Stimulated activated CD4-positive, alpha-beta T cell treated with anti-CD3 and anti-CD28 coated beads, Interleukin-4, amount 100 ng/mL, for 4 hours (primary cell): ENCODE results near the gene TFG.
"Not testable (repeated sequence)": the region's sequence is repeated elsewhere in the genome, so short reads cannot be mapped to it uniquely, and the experiment has no call there.

Experiments used
- DNase-seq, 2 experiments: peaks; one replicate each; pipeline ENCODE4 v3.0.0-alpha.2; 2020

TFG gene

DNA sequence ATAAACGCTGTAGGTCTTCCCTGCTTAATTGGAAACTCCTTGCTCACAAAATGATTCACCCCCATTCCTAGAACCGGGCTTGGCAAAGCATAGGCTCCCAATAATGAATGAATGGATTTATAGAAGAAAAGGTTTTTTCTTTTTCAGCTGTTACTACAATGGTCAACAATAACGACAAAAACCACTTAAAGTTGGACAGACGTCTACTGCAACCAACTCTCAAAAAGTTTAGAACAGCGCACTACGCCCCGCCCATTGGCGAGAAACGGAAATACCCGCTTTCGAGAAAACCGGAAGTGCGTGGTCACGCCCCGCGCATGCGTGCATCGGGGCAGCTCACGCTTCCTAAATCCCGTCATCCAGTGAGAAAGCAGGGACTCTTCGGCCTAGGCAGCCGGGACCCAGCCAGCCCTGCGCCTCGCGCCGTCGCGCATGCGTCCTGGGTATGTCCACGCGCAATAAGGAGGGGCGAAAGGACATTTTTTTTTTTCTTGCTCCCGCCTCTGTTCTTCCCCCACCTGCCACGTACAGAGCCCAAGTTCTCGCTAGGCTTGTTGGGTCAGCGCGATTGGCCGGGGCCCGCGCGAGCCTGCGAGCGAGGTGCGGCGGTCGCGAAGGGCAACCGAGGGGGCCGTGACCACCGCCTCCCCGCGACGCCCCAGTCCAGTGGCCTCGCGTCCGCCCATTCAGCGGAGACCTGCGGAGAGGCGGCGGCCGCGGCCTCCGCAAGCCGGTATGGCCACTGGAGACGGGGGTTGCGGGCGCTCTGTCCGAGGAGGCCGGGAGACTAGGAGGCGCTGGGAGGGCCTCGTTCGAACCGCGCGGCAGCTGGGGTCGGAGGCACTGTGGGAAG, at the start of gene TFG:
Gene TFG (plus strand): TSS at position 506 of the 853 bp plus-strand sequence. CDS start 4,192 bp downstream, outside the sequence.
- peak; percentile 95 to 98 for DNase-seq

DNA sequence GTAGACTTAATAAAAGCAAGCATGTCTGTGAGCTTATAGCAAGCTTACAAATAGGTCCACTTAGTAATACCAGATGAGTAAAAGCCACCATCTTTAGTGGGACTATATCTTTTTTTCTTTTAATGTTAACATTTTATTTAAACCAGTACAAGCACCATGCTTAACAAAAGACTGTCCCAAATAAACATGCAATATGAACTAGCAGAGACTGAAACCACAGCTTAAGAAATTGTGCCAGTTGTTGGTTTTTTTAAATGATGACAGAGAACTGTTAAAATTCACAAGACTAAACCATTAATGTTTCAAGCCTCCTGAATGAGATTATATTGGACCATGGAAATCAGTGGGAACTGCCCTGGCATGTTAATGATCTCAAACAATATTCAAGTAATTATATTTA, 48.0 kb upstream of the TFG start:
- not testable (repeated sequence) for DNase-seq

DNA sequence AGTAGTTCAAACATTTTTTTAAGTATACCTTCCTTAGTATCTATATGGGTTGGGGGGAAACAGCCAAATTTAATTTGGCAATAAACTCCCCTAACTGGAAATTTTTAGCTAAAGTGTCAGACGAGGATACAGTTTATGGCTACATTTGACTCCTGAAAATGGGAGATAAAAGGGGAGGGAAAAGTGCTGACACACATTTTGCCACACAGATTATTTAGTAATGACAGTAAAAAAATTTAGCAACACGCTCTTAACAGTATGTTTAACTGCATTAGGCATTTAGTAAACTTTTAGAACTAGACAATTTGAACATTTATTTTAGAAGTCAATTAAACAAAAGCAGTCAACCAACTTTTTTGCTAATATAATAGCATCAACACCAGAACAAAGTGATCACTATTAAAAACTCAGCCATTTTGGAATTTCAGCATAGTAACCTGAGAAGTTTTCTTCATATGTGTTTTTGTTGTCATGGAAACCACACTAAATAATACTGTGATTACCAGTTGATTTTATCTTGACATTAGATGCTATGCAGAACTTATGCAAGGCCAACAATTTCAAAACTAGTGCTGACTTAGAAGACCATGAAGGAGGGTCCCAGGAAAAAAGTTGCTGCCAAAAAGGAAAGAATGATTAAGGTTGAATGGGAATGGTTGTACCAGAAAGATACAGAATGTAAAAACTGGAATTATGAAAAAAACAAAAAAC, 47.0 kb upstream of the TFG start:
- no peak for DNase-seq

GRCh38 chr3:100665230-100665629, 44.1 kb upstream of the TFG start:
- peak in 1 of 2 experiments; percentile 43 for DNase-seq

DNA sequence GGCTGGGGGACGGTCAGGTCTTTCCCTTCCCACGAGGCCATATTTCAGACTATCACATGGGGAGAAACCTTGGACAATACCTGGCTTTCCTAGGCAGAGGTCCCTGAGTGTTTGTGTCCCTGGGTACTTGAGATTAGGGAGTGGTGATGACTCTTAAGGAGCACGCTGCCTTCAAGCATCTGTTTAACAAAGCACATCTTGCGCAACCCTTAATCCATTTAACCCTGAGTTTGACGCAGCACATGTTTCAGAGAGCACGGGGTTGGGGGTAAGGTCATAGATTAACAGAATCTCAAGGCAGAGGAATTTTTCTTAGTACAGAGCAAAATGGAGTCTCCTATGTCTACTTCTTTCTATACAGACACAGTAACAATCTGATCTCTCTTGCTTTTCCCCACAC, 42.6 kb upstream of the TFG start:
- not testable (repeated sequence) for DNase-seq

GRCh38 chr3:100667316-100667715, 42.0 kb upstream of the TFG start:
- DNase-seq, result not testable (repeated sequence)

GRCh38 chr3:100670995-100671394, 38.3 kb upstream of the TFG start:
- not testable (repeated sequence) for DNase-seq

DNA sequence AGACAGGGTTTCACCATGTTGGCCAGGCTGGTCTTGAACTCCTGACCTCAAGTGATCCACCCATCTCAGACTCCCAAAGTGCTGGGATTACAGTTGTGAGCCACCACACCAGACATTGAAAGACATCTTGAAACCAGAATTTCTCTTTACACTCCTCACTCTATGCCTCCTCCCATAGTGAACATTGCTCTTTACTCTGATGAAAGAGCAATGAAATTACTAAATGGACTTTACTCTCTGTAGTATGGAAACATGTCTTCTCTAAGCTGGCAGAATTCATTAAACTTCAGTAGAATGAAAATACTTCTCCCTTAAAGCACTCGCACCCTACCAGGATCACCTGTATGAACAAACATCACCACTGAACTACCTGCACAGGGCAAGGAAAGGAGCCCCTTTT, 27.8 kb upstream of the TFG start:
- DNase-seq, result no peak

- no peak for DNase-seq
Observed at GRCh38 chr3:100682056-100682853, 27.0 kb upstream of the TFG start.

DNA sequence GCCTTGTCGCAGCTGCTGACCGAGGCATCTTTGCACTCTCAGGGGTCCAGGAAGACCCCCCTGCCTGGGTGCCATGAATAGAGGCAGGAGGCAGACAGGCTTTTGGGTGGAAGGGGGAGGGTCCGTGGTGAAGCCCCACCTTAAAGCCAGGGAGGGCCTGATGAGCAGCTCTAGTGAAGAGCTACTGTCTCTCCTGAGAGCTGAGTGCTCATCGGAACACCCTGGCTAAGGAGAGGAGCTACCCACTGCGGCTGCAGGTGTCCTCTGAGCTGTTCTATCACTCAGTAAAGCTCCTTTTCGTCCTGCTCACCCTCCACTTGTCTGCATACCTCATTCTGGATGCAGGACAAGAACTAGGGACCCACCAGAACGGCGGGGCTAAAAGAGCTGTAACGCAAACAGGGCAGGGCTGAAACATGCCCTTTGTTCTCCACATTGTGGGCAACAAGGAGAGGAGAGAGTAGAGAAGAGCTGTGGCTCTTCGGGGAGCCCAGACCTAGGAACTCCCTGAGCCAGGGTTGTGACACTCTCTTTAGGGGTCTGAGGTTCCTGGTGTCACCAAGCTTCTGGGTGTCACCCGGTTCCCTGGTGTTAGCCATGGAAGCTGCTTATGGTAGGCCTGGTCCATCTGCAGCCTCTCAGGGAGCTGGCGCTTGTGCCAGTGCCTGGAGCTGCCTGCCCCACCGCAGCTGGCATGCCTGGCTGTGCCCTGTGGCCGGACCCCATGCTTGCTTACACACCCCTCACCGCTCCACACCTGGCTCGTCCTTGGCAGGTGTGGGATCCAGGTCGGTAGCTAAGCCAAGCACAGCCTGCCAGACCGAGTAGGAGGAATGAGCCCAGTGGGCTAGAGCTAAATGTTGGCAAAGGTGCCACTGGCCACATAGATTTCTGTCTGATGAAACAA, 26.2 kb upstream of the TFG start:
- no peak for DNase-seq

- DNase-seq, result no peak
Observed at GRCh38 chr3:100693225-100693624, 16.1 kb upstream of the TFG start.

DNA sequence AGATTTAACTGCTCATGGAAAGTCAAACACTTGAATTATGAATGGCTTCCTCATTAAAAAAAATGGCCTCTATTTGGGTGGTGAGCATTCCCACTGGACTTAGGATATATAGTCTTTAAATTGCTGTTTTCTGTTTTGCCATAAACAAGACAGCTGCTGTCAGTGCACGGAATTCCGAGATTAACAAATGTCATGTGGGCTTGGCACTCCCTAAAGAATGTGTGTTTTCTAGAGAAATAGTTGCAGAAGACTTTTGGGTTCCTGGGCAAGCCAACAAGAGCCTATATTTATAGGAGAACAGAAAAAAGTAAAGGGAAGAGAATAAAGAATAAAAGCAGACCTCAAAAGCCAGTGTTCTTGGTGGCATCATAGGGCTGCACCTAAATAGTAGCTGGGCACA, 13.6 kb upstream of the TFG start:
- no peak for DNase-seq

GRCh38 chr3:100696161-100696560, 13.1 kb upstream of the TFG start:
- DNase-seq, result no peak

DNA sequence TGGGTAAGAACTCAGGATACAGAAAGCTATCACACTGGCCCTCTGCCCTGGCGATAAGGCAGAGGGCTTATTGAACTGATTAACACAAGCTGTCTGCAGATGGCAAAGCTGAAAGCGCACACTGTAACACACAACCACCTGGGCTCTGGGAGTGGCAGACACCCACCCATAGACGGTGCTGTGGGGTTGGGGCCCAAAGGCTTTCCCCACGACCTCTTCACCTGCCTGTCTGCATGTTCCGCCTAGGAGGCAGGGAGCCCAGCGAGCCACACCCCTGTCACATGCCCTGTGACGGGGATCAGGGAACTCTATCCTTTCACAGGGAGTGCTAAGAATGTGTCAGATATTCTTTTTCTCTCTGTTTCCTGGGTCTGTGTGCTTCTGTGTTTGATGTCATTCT, 12.1 kb upstream of the TFG start:
- DNase-seq, result no peak

- no peak for DNase-seq
Observed at GRCh38 chr3:100697723-100698285, 11.5 kb upstream of the TFG start.

GRCh38 chr3:100698736-100699135, 10.6 kb upstream of the TFG start:
- no peak for DNase-seq

GRCh38 chr3:100700708-100701107, 8.6 kb upstream of the TFG start:
- DNase-seq, result no peak

- no peak for DNase-seq
Observed at GRCh38 chr3:100702082-100702979, 7.0 kb upstream of the TFG start.

- no peak for DNase-seq
Observed at GRCh38 chr3:100702980-100703345, 6.3 kb upstream of the TFG start.

GRCh38 chr3:100703865-100704264, 5.4 kb upstream of the TFG start:
- no peak for DNase-seq

- DNase-seq, result no peak
Observed at GRCh38 chr3:100706365-100706764, 2.9 kb upstream of the TFG start.
